ENCODE data around the gene ABCB8. TPM values are rescaled to one million over a fixed set of nuclear protein-coding genes. Genes with fewer than 3 reads are reported as not detected.
A peak's percentile ranks its signal among the peaks of the same experiment; 100 is the strongest.
"Not testable (repeated sequence)": the region's sequence is repeated elsewhere in the genome, so short reads cannot be mapped to it uniquely, and the experiment has no call there.

Gene ABCB8
- total RNA-seq, 1 donor from 2014 or later = 38.1 TPM

- peaks cover 20% of the 10 kb centered on the region for H3K4me1 Mint-ChIP-seq (ENCODE audit: unreplicated experiment)
- DNase-seq (ENCODE audit: extremely low spot score, unreplicated experiment) = no peak
- no peaks in the 10 kb centered on the region for H3K36me3 Mint-ChIP-seq (ENCODE audit: unreplicated experiment)
- peak overlapping the region; percentile 72 for H3K27ac Mint-ChIP-seq (ENCODE audit: unreplicated experiment)
- H3K9me3 Mint-ChIP-seq (ENCODE audit: unreplicated experiment) = no peaks in the 10 kb centered on the region
- no peak overlapping the region for H3K4me3 Mint-ChIP-seq (ENCODE audit: unreplicated experiment)
- TF ChIP-seq, protein P1, sequence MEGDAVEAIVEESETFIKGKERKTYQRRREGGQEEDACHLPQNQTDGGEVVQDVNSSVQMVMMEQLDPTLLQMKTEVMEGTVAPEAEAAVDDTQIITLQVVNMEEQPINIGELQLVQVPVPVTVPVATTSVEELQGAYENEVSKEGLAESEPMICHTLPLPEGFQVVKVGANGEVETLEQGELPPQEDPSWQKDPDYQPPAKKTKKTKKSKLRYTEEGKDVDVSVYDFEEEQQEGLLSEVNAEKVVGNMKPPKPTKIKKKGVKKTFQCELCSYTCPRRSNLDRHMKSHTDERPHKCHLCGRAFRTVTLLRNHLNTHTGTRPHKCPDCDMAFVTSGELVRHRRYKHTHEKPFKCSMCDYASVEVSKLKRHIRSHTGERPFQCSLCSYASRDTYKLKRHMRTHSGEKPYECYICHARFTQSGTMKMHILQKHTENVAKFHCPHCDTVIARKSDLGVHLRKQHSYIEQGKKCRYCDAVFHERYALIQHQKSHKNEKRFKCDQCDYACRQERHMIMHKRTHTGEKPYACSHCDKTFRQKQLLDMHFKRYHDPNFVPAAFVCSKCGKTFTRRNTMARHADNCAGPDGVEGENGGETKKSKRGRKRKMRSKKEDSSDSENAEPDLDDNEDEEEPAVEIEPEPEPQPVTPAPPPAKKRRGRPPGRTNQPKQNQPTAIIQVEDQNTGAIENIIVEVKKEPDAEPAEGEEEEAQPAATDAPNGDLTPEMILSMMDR (IDR thresholded peaks at IDR 0.05) = no peak
- peaks cover 6% of the 10 kb centered on the region for H3K27me3 Mint-ChIP-seq (ENCODE audit: unreplicated experiment)
These were observed 2.2 kb upstream of the ABCB8 start for GRCh38 chr7:151025924-151026671.

DNA sequence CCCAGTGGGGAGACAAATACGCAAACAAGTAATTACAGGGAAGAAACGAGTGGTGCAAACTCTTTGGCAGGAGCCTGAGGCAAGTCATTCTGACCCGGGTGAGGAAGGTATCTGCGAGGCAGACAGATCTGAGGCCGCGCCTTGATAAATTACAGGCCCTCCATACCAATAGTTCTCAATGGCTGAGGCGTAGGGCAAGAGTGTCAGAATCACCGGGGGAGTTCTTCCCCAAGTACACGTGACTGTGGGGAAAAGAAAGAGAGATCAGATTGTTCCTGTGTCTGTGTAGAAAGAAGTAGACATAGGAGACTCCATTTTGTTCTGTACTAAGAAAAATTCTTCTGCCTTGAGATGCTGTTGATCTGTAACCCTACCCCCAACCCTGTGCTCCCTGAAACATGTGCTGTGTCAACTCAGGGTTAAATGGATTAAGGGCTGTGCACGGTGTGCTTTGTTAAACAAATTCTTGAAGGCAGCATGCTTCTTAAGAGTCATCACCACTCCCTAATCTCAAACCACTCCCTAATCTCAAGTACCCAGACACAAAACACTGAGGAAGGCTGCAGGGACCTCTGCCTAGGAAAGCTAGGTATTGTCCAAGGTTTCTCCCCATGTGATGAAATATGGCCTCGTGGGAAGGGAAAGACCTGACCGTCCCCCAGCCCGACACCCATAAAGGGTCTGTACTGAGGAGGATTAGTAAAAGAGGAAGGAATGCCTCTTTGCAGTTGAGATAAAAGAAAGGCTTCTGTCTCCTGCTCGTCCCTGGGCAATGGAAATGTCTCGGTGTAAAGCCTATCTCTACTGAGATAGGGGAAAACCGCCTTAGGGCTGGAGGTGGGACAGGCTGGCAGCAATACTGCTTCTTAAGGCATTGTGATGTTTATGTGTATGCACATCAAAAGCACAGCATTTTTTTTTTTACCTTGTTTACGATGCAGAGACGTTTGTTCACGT is 1.2 kb upstream of the ABCB8 start:
- Mint-ChIP-seq H3K27ac (ENCODE audit: unreplicated experiment) (peak overlapping the region; percentile 99), H3K4me1 (ENCODE audit: unreplicated experiment) (peaks cover 20% of the 10 kb centered on the region), H3K4me3 (ENCODE audit: unreplicated experiment) (peak overlapping the region; percentile 88)
- H3K36me3 Mint-ChIP-seq (ENCODE audit: unreplicated experiment); H3K9me3 Mint-ChIP-seq (ENCODE audit: unreplicated experiment); DNase-seq (ENCODE audit: extremely low spot score, unreplicated experiment); H3K27me3 Mint-ChIP-seq (ENCODE audit: unreplicated experiment): not testable (repeated sequence)

- H3K27me3 Mint-ChIP-seq (ENCODE audit: unreplicated experiment) = not testable (repeated sequence)
These were observed 521 bp upstream of the ABCB8 start for GRCh38 chr7:151027728-151028130.

GRCh38 chr7:151028948-151029501 is 775 bp downstream of the ABCB8 start:
- no peak for DNase-seq (ENCODE audit: extremely low spot score, unreplicated experiment)
- H3K4me3 Mint-ChIP-seq (ENCODE audit: unreplicated experiment) = peak overlapping the region; percentile 88
- H3K27ac Mint-ChIP-seq (ENCODE audit: unreplicated experiment) = peak overlapping the region; percentile 96
- H3K36me3 Mint-ChIP-seq (ENCODE audit: unreplicated experiment) = no peaks in the 10 kb centered on the region
- H3K4me1 Mint-ChIP-seq (ENCODE audit: unreplicated experiment) = peaks cover 20% of the 10 kb centered on the region
- TF ChIP-seq, protein P1 (IDR thresholded peaks at IDR 0.05) = no peak
- H3K27me3 Mint-ChIP-seq (ENCODE audit: unreplicated experiment) = no peaks in the 10 kb centered on the region
- no peaks in the 10 kb centered on the region for H3K9me3 Mint-ChIP-seq (ENCODE audit: unreplicated experiment)

More at GRCh38 chr7:151027728-151028130, 521 bp upstream of the ABCB8 start:
- H3K4me1 Mint-ChIP-seq (ENCODE audit: unreplicated experiment) = peaks cover 20% of the 10 kb centered on the region
- H3K4me3 Mint-ChIP-seq (ENCODE audit: unreplicated experiment) = peak overlapping the region; percentile 88
- H3K9me3 Mint-ChIP-seq (ENCODE audit: unreplicated experiment); DNase-seq (ENCODE audit: extremely low spot score, unreplicated experiment); H3K36me3 Mint-ChIP-seq (ENCODE audit: unreplicated experiment): not testable (repeated sequence)
- H3K27ac Mint-ChIP-seq (ENCODE audit: unreplicated experiment) = peak overlapping the region; percentile 99

- Mint-ChIP-seq H3K36me3 (ENCODE audit: unreplicated experiment) (no peaks in the 10 kb centered on the region), H3K27me3 (ENCODE audit: unreplicated experiment) (no peaks in the 10 kb centered on the region), H3K9me3 (ENCODE audit: unreplicated experiment) (no peaks in the 10 kb centered on the region), H3K4me3 (ENCODE audit: unreplicated experiment) (no peak overlapping the region), H3K4me1 (ENCODE audit: unreplicated experiment) (peaks cover 20% of the 10 kb centered on the region), H3K27ac (ENCODE audit: unreplicated experiment) (no peak overlapping the region)
- DNase-seq (ENCODE audit: extremely low spot score, unreplicated experiment) = no peak
- TF ChIP-seq, protein P1 (IDR thresholded peaks at IDR 0.05) = no peak
These were observed 2.8 kb downstream of the ABCB8 start for GRCh38 chr7:151031011-151031410.

All from osteocyte (in vitro differentiated cells).